K562 (cell line): ENCODE results near the gene ATP5F1D. TPM values are rescaled to one million over a fixed set of nuclear protein-coding genes. Genes with fewer than 3 reads are reported as not detected.

Experiments used
- ATF2 ChIP-seq: sonication (generic); formaldehyde crosslinking; IDR thresholded peaks from 2 replicates; pipeline ENCODE4 v1.8.1; 2022; ENCODE audit warnings: missing genetic modification reagents
- CHD1 ChIP-seq: fragments of 200-600 bp; sonication (generic); IDR thresholded peaks from one replicate; pipeline ENCODE4 v1.6.1; 2012; ENCODE audit warnings: mild to moderate bottlenecking, moderate library complexity, low read length, inconsistent platforms
- DPF2 ChIP-seq: fragments of 450-650 bp; IDR thresholded peaks from 2 replicates; pipeline ENCODE4 v1.6.1; 2016
- HDAC1 ChIP-seq, 2 experiments: fragments of 450-650 bp; IDR thresholded peaks; 2 replicates each; pipeline ENCODE4 v1.6.1; 2016 to 2017; ENCODE audit warnings: inconsistent platforms in 1 of 2, mild to moderate bottlenecking in 1 of 2, moderate library complexity in 1 of 2
- HDGF ChIP-seq: fragments of 450-650 bp; IDR thresholded peaks from 2 replicates; pipeline ENCODE4 v1.6.1; 2016
- NR2F6 ChIP-seq: fragments of 450-650 bp; formaldehyde crosslinking; IDR thresholded peaks from 2 replicates; pipeline ENCODE4 v1.4.0; 2020; ENCODE audit warnings: mild to moderate bottlenecking
- PRDM10 ChIP-seq: fragments of 450-650 bp; IDR thresholded peaks from 2 replicates; pipeline ENCODE4 v1.6.1; 2018; ENCODE audit not compliant: partially characterized antibody
- RBM15 ChIP-seq: fragments of 200-400 bp; formaldehyde crosslinking; IDR thresholded peaks from 2 replicates; pipeline ENCODE4 v1.6.1; 2018; ENCODE audit warnings: mild to moderate bottlenecking, low read length, moderate library complexity; ENCODE audit not compliant: insufficient read depth
- SIN3A ChIP-seq, 2 experiments: fragments of 150-350 bp in 1 of 2; IDR thresholded peaks; 2 replicates each; pipeline ENCODE4 v1.6.1; 2011 to 2016; ENCODE audit warnings: borderline replicate concordance in 2 of 2, low read depth in 2 of 2, low read length in 2 of 2, mild to moderate bottlenecking in 2 of 2, moderate library complexity in 2 of 2; ENCODE audit not compliant: control insufficient read depth in 1 of 2
- SMARCC2 ChIP-seq: fragments of 450-650 bp; IDR thresholded peaks from 2 replicates; pipeline ENCODE4 v1.6.1; 2017; ENCODE audit warnings: antibody characterized with exemption, moderate library complexity, mild to moderate bottlenecking, low read depth
- TAF9B ChIP-seq: fragments of 450-650 bp; IDR thresholded peaks from 2 replicates; pipeline ENCODE4 v1.6.1; 2018; ENCODE audit warnings: mild to moderate bottlenecking; ENCODE audit not compliant: partially characterized antibody
- YY1 ChIP-seq, 3 experiments: IDR thresholded peaks; 2 replicates each; pipeline ENCODE4 v1.6.1; 2011; ENCODE audit warnings: low read length in 2 of 3, mild to moderate bottlenecking in 2 of 3, moderate library complexity in 2 of 3, borderline replicate concordance in 1 of 3, control low read depth in 1 of 3, low read depth in 1 of 3; ENCODE audit not compliant: insufficient read depth in 3 of 3, insufficient replicate concordance in 2 of 3, control insufficient read depth in 1 of 3, insufficient read length in 1 of 3; ENCODE audit errors: extremely low read depth in 1 of 3
- ZBED1 ChIP-seq: IDR thresholded peaks from 2 replicates; pipeline ENCODE4 v1.6.1; 2014
- ZBTB17 ChIP-seq: fragments of 450-650 bp; formaldehyde crosslinking; IDR thresholded peaks from 2 replicates; pipeline ENCODE4 v1.4.0; 2020; ENCODE audit warnings: mild to moderate bottlenecking
- ZMIZ1 ChIP-seq, 2 experiments: fragments of 150-350 bp in 1 of 2; IDR thresholded peaks; 2 replicates each; pipeline ENCODE4 v1.6.1; 2012 to 2016; ENCODE audit warnings: low read depth in 2 of 2, low read length in 2 of 2, mild to moderate bottlenecking in 1 of 2, moderate library complexity in 1 of 2
- ZNF23 ChIP-seq: fragments of 250-450 bp; sonication (Bioruptor Pico); IDR thresholded peaks from 2 replicates; pipeline ENCODE4 v1.4.0; 2020; ENCODE audit warnings: mild to moderate bottlenecking
- ZNF511 ChIP-seq: sonication (generic); formaldehyde crosslinking; IDR thresholded peaks from 2 replicates; pipeline ENCODE4 v1.8.0; 2022; ENCODE audit warnings: mild to moderate bottlenecking, missing genetic modification reagents
- ZNF668 ChIP-seq: fragments of 250-450 bp; sonication (Bioruptor Pico); IDR thresholded peaks from 2 replicates; pipeline ENCODE4 v1.8.0; 2022; ENCODE audit warnings: mild to moderate bottlenecking, inconsistent platforms
- ZNF76 ChIP-seq: fragments of 250-450 bp; sonication (Bioruptor Pico); IDR thresholded peaks from 2 replicates; pipeline ENCODE4 v1.4.0; 2020; ENCODE audit warnings: mild to moderate bottlenecking, moderate library complexity, borderline replicate concordance
- polyA plus RNA-seq, 8 experiments: library from polyadenylated mRNA; depleted of rRNA in 4 of 8; stranded (reverse) in 5 of 8; unstranded in 3 of 8; fragments of >200 nt; fragmentation: Nextera tagmentation in 2 of 8; fragmentation: Illumina TruSeq in 1 of 8; extraction: Ambion mirVana in 2 of 8; extraction: Trizol in 1 of 8; gene quantifications; 2 replicates each; pipeline versions ENCODE4 v1.2.1 to v1.2.3, GENCODE V29; 2011 to 2014; ENCODE audit warnings: inconsistent platforms in 1 of 8, missing spikeins in 1 of 8
- total RNA-seq, 7 experiments: library from RNA; depleted of rRNA in 6 of 7; stranded (reverse); fragments of >200 nt in 6 of 7; fragmentation: Illumina TruSeq in 2 of 7; extraction: Trizol in 2 of 7; gene quantifications; 2 replicates each; pipeline versions ENCODE4 v1.2.1 to v1.2.3, GENCODE V29; 2011 to 2021; ENCODE audit warnings: low replicate concordance in 1 of 7

Gene ATP5F1D
- total and polyA plus RNA-seq, 9 of the 15 experiments (the other 6 are each of a cell fraction or from before 2014, with no cell fraction given): 3.9 to 409 (median 36.8) TPM

GRCh38 chr19:1249990-1250436 is 8.5 kb downstream of the ATP5F1D start (continued):
- no peak for TF ChIP-seq ZBTB17 (CRISPR knock-in tag)
- no peak for TF ChIP-seq ZNF76 (CRISPR knock-in tag)
- TF ChIP-seq SMARCC2: no peak
- no peak for TF ChIP-seq TAF9B
- TF ChIP-seq ATF2: no peak
- no peak for TF ChIP-seq RBM15
- TF ChIP-seq PRDM10: peak; percentile 8
- peak; percentile 89 for TF ChIP-seq CHD1
- TF ChIP-seq ZMIZ1 (IDR thresholded peaks at IDR 0.05; ENCODE audit: low read depth in 2 of 2, low read length in 2 of 2): no peak
- TF ChIP-seq SIN3A (IDR thresholded peaks at IDR 0.05; ENCODE audit: borderline replicate concordance in 2 of 2, control insufficient read depth in 1 of 2, low read depth in 2 of 2, low read length in 2 of 2): no peak
- TF ChIP-seq YY1 (IDR thresholded peaks at IDR 0.05; ENCODE audit: borderline replicate concordance in 1 of 3, control insufficient read depth in 1 of 3, extremely low read depth in 1 of 3, insufficient read depth in 3 of 3, insufficient read length in 1 of 3, insufficient replicate concordance in 2 of 3, low read depth in 1 of 3, low read length in 2 of 3): peak in 2 of 3 experiments; percentile 14 to 28
- no peak for TF ChIP-seq ZBED1
- no peak for TF ChIP-seq NR2F6
- TF ChIP-seq HDGF: no peak
- TF ChIP-seq DPF2: no peak
- TF ChIP-seq ZNF511 (CRISPR knock-in tag): 0 out of 2 replicates have a peak, but pooled peaks have one; percentile 9
- TF ChIP-seq HDAC1 (IDR thresholded peaks at IDR 0.05): peak in 1 of 2 experiments; percentile 54; a peak in 2 of 4 replicates
- no peak for TF ChIP-seq ZNF668 (CRISPR knock-in tag)
- TF ChIP-seq ZNF23 (CRISPR knock-in tag): no peak
